Gastroesophageal sphincter (tissue), 4 donors: Measurements from ENCODE around the gene CRYGD. TPM values are rescaled to one million over a fixed set of nuclear protein-coding genes. Genes with fewer than 3 reads are reported as not detected.
"Not testable (repeated sequence)": the region's sequence is repeated elsewhere in the genome, so short reads cannot be mapped to it uniquely, and the experiment has no call there.

Source experiments
- ATAC-seq: fragments of 150-250 bp; one replicate; pipeline ENCODE4 v1.9.1; 2016; ENCODE audit warnings: mild to moderate bottlenecking, moderate library complexity
- H3K27ac ChIP-seq, 4 donors: fragments of 200-600 bp; sonication (generic) in 3 of 4; 1 replicate in 3 of 4; 2 replicates in 1 of 4; pipeline ENCODE4 v1.5.1; 2016 to 2019
- H3K27me3 ChIP-seq: fragments of 200-600 bp; sonication (generic); one replicate; pipeline ENCODE4 v1.5.1; 2019
- H3K36me3 ChIP-seq, 2 donors: fragments of 200-600 bp; sonication (generic); one replicate each; pipeline ENCODE4 v1.5.1; 2019; ENCODE audit warnings: control low read depth in 1 of 2
- H3K4me1 ChIP-seq, 3 donors: fragments of 200-600 bp; sonication (generic); 1 replicate in 2 of 3; 2 replicates in 1 of 3; pipeline ENCODE4 v1.5.1; 2016 to 2019; ENCODE audit warnings: control low read depth in 2 of 3
- H3K4me3 ChIP-seq, 2 donors: fragments of 200-600 bp; sonication (generic); one replicate each; pipeline ENCODE4 v1.5.1; 2019; ENCODE audit warnings: mild to moderate bottlenecking in 1 of 2, moderate library complexity in 1 of 2
- H3K9me3 ChIP-seq, 3 donors: fragments of 200-600 bp; sonication (generic); one replicate each; pipeline ENCODE4 v1.5.1; 2017 to 2019; ENCODE audit warnings: control low read depth in 2 of 3
- CTCF ChIP-seq, 4 experiments: fragments of 200-600 bp in 2 of 4; fragments of 450-650 bp in 2 of 4; sonication (generic) in 1 of 4; IDR thresholded peaks; one replicate each; pipeline ENCODE4 v1.5.1; 2017 to 2019; ENCODE audit warnings: antibody characterized with exemption in 4 of 4, mild to moderate bottlenecking in 2 of 4, moderate library complexity in 2 of 4
- EP300 ChIP-seq: sonication (generic); formaldehyde crosslinking; IDR thresholded peaks from one replicate; pipeline ENCODE4 v1.6.1; 2017; ENCODE audit warnings: antibody characterized with exemption, mild to moderate bottlenecking
- POLR2A ChIP-seq, 2 donors: fragments of 450-650 bp; IDR thresholded peaks; one replicate each; pipeline ENCODE4 v1.6.1; 2017; ENCODE audit warnings: antibody characterized with exemption in 2 of 2, mild to moderate bottlenecking in 2 of 2, moderate library complexity in 1 of 2
- POLR2AphosphoS5 ChIP-seq: sonication (generic); formaldehyde crosslinking; IDR thresholded peaks from one replicate; pipeline ENCODE4 v1.6.1; 2017; ENCODE audit warnings: antibody characterized with exemption
- WGBS, 2 donors: methylation state at CpG; one replicate each; pipeline ENCODE4 v1.1.5; 2018; ENCODE audit warnings: low coverage in 1 of 2; 5-methylcytosine and 5-hydroxymethylcytosine counted together
- total RNA-seq, 4 donors: library from RNA; depleted of rRNA; stranded (reverse); fragments of >200 nt; gene quantifications; one replicate each; pipeline ENCODE4 v1.1.0, GENCODE V29; 2016

Gene CRYGD
- total RNA-seq, 4 donors from 2014 or later = not detected

DNA sequence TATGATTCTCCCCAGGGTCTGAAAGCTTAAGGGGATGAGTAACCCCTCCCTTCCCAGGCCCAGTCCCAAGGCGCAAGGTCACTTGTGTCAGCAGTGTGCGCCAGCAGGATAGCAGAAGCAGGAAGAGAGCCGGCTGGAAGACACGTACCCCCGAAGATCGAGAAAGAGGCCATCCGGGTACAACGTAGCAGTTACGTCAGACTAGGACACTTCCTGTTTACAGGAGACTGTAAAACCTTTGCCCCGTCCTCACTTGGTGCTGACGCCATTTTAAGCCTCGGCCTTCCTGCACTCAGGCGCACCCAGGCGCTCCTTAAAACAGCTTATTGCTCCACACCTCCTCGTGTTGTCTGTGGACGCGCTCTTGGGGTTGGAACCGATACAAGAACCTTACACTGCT lies 15.1 kb upstream of the CRYGD start:
- Histone ChIP-seq H3K4me3 (no peak overlapping the region), H3K4me1 (peaks cover 0 to 26% (median 5%) of the 10 kb centered on the region in 3 donors), H3K9me3 (no peaks in the 10 kb centered on the region), H3K27ac (no peak overlapping the region), H3K27me3 (no peaks in the 10 kb centered on the region), H3K36me3 (no peaks in the 10 kb centered on the region)
- WGBS, 2 donors = 83 to 97% methylated on average over 7 to 9 of the region's 18 CpGs
- TF ChIP-seq POLR2AphosphoS5 = no peak
- TF ChIP-seq EP300 = no peak
- no peak for TF ChIP-seq CTCF (IDR thresholded peaks at IDR 0.05)
- TF ChIP-seq POLR2A (IDR thresholded peaks at IDR 0.05) = no peak
- no peak for ATAC-seq

DNA sequence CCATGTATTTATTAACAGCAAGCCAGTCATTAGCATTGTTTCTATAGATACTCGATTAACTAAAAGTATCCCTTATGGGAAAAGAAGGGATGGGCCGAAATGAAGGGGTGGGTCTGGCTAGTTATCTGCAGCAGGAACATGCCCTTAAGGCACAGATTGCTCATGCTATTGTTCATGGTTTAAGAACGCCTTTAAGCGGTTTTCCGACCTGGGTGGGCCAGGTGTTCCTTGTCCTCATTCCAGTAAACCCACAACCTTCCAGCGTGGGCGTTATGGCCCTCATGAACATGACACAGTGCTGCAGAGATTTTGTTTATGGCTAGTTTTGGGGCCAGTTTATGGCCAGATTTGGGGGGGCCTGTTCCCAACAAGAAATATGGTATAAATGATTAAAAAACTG lies 14.0 kb upstream of the CRYGD start:
- not testable (repeated sequence) for H3K27ac ChIP-seq, H3K27me3 ChIP-seq, H3K9me3 ChIP-seq, ATAC-seq, H3K36me3 ChIP-seq, H3K4me3 ChIP-seq
- WGBS, 2 donors = 93 to 100% methylated on average over 5 to 7 of the region's 7 CpGs
- peaks cover 0 to 26% (median 5%) of the 10 kb centered on the region in 3 donors for H3K4me1 ChIP-seq

DNA sequence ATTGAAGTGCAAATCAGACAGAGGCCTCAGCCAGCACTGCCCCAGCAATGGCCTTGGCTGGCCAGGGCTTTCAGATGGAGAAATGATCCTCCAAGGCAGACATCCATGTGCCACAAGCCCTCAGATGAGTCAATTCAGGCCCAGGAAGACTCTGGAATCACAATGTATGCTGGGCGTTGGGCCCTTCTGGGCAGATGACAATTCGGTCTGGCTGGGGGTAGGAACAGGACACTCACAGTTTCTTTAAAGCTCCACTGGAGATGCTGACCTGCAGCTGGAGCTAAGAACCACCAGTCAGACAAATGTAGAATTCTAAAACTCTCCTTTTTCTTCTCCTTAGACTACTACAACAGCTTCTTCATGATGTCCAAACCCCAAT lies 12.4 kb upstream of the CRYGD start:
- WGBS, 2 donors = 80 to 83% methylated on average over 1 of the region's 2 CpGs
- no peaks in the 10 kb centered on the region for H3K9me3 ChIP-seq
- no peaks in the 10 kb centered on the region for H3K27me3 ChIP-seq
- no peaks in the 10 kb centered on the region for H3K36me3 ChIP-seq
- H3K4me3 ChIP-seq = no peak overlapping the region
- TF ChIP-seq EP300 = no peak
- no peak for TF ChIP-seq POLR2A (IDR thresholded peaks at IDR 0.05)
- no peak for TF ChIP-seq POLR2AphosphoS5
- no peak for TF ChIP-seq CTCF (IDR thresholded peaks at IDR 0.05)
- H3K4me1 ChIP-seq = peaks cover 0 to 26% (median 5%) of the 10 kb centered on the region in 3 donors
- ATAC-seq = no peak
- peak overlapping the region in 3 of 4 donors; percentile 17 to 46 (median 39) for H3K27ac ChIP-seq

DNA sequence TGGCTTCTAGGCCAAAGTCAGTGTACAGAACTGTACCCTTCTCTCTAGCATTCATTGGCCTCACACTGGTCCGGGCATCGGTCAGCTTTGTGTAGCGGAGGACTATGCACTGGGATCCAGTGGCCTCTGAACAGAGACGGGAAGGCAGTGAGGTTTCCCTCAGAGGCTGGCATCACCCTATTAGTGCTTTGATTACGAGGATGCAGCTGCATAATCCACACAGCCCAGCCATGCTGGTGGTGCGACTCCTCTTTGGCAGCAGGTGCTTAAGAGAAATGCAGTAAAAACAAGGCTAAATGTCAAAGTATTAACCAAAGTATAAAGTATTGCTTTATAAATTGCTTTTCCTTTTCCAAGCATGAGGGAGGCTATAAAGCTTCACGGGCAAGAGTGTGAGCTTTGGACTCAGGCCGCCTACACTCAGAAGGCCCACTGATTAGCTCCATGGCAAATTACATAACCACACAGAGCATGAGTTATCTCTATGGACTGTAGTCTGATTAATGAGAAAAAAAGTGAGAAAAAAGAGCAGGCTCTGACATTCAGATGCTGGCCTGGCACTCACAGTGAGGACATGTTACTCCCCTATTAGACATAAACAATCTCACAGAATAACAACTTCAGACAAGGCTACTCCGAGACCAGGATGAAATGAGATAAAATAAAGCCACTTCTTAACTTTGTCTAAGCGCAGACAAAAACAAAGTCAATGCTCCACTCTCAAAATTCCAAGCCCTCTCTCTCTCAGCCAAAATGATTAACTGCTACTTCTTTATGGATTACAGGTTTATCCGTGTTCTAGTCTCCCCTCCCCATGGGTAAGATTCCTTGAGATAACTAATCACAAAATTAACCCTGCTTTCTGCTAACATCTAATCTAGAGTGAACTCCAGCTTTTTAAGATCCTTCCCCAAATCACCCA lies 11.7 kb upstream of the CRYGD start:
- no peaks in the 10 kb centered on the region for H3K27me3 ChIP-seq
- H3K27ac ChIP-seq = peak overlapping the region in 3 of 4 donors; percentile 17 to 46 (median 39)
- H3K4me3 ChIP-seq = no peak overlapping the region
- H3K9me3 ChIP-seq = no peaks in the 10 kb centered on the region
- peaks cover 0 to 26% (median 5%) of the 10 kb centered on the region in 3 donors for H3K4me1 ChIP-seq
- TF ChIP-seq POLR2AphosphoS5 = peak; percentile 31
- TF ChIP-seq CTCF (IDR thresholded peaks at IDR 0.05) = no peak
- no peaks in the 10 kb centered on the region for H3K36me3 ChIP-seq
- WGBS, 2 donors = 31 to 57% methylated on average over 6 to 11 of the region's 11 CpGs
- peak; percentile 61 for ATAC-seq

GRCh38 chr2:208134928-208135586 lies 10.7 kb upstream of the CRYGD start:
- no peak for ATAC-seq
- 48 to 59% methylated on average over 4 to 6 of the region's 8 CpGs for WGBS, 2 donors

More at GRCh38 chr2:208134928-208135586, 10.7 kb upstream of the CRYGD start:
- H3K27me3 ChIP-seq = no peaks in the 10 kb centered on the region
- H3K4me1 ChIP-seq = peaks cover 0 to 26% (median 5%) of the 10 kb centered on the region in 3 donors
- H3K9me3 ChIP-seq = no peaks in the 10 kb centered on the region
- no peak overlapping the region for H3K4me3 ChIP-seq
- H3K27ac ChIP-seq = peak overlapping the region in 1 of 4 donors; percentile 39
- no peaks in the 10 kb centered on the region for H3K36me3 ChIP-seq
- TF ChIP-seq CTCF (IDR thresholded peaks at IDR 0.05) (no peak), POLR2A (IDR thresholded peaks at IDR 0.05) (no peak), EP300 (no peak), POLR2AphosphoS5 (no peak)
